Measurements from ENCODE around the gene NFKB2.

DNA sequence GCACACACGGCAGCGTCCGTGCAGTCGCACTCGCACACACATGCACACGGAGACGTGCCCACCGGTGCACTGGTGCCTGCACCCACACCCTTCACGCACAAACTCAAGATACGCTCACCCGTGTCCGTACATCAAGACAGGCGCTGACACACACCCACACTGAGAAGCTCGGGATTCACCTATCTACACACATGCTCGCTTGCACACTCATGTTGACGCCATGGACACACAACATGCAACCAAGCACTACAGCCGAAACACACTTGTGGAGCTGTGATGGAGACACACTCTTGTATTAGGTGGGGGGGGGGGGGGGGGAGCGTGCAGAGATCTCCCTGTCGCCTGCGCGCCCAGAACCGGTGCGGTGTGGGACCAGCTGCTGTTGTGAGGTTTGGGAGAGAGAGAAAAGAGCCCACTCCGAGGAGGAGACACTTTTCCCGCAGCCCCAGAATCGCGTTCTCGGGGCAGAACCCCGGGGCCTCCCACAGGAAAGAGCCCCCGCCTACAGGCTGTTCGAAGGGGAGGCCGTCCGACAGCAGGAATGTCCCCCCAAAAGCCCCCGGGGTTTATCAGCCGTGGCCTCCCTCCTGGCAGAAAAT is 605 bp upstream of the NFKB2 start:
- TF ChIP-seq, protein P1, sequence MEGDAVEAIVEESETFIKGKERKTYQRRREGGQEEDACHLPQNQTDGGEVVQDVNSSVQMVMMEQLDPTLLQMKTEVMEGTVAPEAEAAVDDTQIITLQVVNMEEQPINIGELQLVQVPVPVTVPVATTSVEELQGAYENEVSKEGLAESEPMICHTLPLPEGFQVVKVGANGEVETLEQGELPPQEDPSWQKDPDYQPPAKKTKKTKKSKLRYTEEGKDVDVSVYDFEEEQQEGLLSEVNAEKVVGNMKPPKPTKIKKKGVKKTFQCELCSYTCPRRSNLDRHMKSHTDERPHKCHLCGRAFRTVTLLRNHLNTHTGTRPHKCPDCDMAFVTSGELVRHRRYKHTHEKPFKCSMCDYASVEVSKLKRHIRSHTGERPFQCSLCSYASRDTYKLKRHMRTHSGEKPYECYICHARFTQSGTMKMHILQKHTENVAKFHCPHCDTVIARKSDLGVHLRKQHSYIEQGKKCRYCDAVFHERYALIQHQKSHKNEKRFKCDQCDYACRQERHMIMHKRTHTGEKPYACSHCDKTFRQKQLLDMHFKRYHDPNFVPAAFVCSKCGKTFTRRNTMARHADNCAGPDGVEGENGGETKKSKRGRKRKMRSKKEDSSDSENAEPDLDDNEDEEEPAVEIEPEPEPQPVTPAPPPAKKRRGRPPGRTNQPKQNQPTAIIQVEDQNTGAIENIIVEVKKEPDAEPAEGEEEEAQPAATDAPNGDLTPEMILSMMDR (IDR thresholded peaks at IDR 0.05), result no peak
- TF ChIP-seq POLR2A (IDR thresholded peaks at IDR 0.05), result no peak

All from thyroid gland (tissue), 4 donors.